ENCODE measurements around the gene KLHL15.
A peak's percentile ranks its signal among the peaks of the same experiment; 100 is the strongest.
"Not testable (repeated sequence)": the region's sequence is repeated elsewhere in the genome, so short reads cannot be mapped to it uniquely, and the experiment has no call there.

KLHL15 gene

DNA sequence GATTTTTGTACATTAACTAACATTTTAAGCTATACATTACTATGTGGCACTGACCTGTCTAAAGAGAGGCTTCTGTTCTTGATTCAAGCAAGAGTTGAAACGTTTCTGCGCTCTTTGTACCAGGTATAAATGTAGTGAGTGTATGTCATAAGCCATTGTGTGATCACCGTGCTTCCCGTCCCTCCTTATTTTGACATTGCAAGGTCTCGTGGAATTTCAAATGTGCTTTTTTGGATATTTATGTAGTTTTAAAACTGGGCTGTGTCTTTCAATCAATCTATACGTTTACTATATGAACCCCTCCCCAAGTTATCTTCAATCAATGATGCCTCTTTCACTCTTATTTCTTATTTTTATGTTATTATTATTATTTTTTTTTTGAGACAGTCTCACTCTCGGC lies at the start of gene KLHL15:
Gene KLHL15, minus strand, starts transcription at position 101 of the 400 bp plus-strand sequence. CDS start 20,493 bp downstream, outside the sequence.
- no peaks in the 10 kb centered on the region for H3K9me3 Mint-ChIP-seq
- no peaks in the 10 kb centered on the region for H3K27me3 Mint-ChIP-seq
- H3K4me3 Mint-ChIP-seq, result peak within 1 kb of the TSS; percentile 83
- peak within 1 kb of the TSS; percentile 82 for H3K27ac Mint-ChIP-seq
- H3K4me1 Mint-ChIP-seq (ENCODE audit: low read depth), result peaks cover 13% of the 10 kb centered on the region
- peaks cover 5% of the 10 kb centered on the region for H3K36me3 Mint-ChIP-seq (ENCODE audit: low read depth)

GRCh38 chrX:24069877-24070276 lies 42.9 kb upstream of the KLHL15 start:
- Mint-ChIP-seq H3K27me3 (no peaks in the 10 kb centered on the region), H3K4me1 (ENCODE audit: low read depth) (no peaks in the 10 kb centered on the region), H3K36me3 (ENCODE audit: low read depth) (peaks cover 48% of the 10 kb centered on the region), H3K9me3 (no peaks in the 10 kb centered on the region), H3K4me3 (no peak overlapping the region), H3K27ac (no peak overlapping the region)

- peaks cover 7% of the 10 kb centered on the region for H3K4me1 Mint-ChIP-seq (ENCODE audit: low read depth)
- no peak overlapping the region for H3K27ac Mint-ChIP-seq
- peaks cover 62% of the 10 kb centered on the region for H3K36me3 Mint-ChIP-seq (ENCODE audit: low read depth)
- H3K4me3 Mint-ChIP-seq, result no peak overlapping the region
- no peaks in the 10 kb centered on the region for H3K9me3 Mint-ChIP-seq
- H3K27me3 Mint-ChIP-seq, result no peaks in the 10 kb centered on the region
These were observed 36.5 kb upstream of the KLHL15 start for GRCh38 chrX:24063488-24063887.

- no peaks in the 10 kb centered on the region for H3K27me3 Mint-ChIP-seq
- H3K9me3 Mint-ChIP-seq, result no peaks in the 10 kb centered on the region
- peaks cover 13% of the 10 kb centered on the region for H3K4me1 Mint-ChIP-seq (ENCODE audit: low read depth)
- no peak overlapping the region for H3K27ac Mint-ChIP-seq
- peaks cover 21% of the 10 kb centered on the region for H3K36me3 Mint-ChIP-seq (ENCODE audit: low read depth)
- no peak overlapping the region for H3K4me3 Mint-ChIP-seq
These were observed 28.0 kb upstream of the KLHL15 start for GRCh38 chrX:24055043-24055356.

GRCh38 chrX:24054182-24055042 lies 27.4 kb upstream of the KLHL15 start, which contains the start of gene EIF2S3:
Gene EIF2S3 (plus strand): TSS chrX:24054956. CDS start chrX:24054969, 13 bp downstream.
- Mint-ChIP-seq H3K4me3 (no peak within 1 kb of the TSS), H3K9me3 (no peaks in the 10 kb centered on the region), H3K27ac (no peak within 1 kb of the TSS), H3K27me3 (no peaks in the 10 kb centered on the region), H3K36me3 (ENCODE audit: low read depth) (peaks cover 16% of the 10 kb centered on the region), H3K4me1 (ENCODE audit: low read depth) (peaks cover 10% of the 10 kb centered on the region)

- H3K4me1 Mint-ChIP-seq (ENCODE audit: low read depth); H3K4me3 Mint-ChIP-seq; H3K27me3 Mint-ChIP-seq; H3K9me3 Mint-ChIP-seq; H3K27ac Mint-ChIP-seq; H3K36me3 Mint-ChIP-seq (ENCODE audit: low read depth): not testable (repeated sequence)
These were observed 23.7 kb upstream of the KLHL15 start for GRCh38 chrX:24050522-24051318.

GRCh38 chrX:24049643-24050042 lies 22.7 kb upstream of the KLHL15 start:
- H3K36me3 Mint-ChIP-seq (ENCODE audit: low read depth); H3K27me3 Mint-ChIP-seq; H3K4me3 Mint-ChIP-seq; H3K4me1 Mint-ChIP-seq (ENCODE audit: low read depth); H3K9me3 Mint-ChIP-seq; H3K27ac Mint-ChIP-seq: not testable (repeated sequence)

DNA sequence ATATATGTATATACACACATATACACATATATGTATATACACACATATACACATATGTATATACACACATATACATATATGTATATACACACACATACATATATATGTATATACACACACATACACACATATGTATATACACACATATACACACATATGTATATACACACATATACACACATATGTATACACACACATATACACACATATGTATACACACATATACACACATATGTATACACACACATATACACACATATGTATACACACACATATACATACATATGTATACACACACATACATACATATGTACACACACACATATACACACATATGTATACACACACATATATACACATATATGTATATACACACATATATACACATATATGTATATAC lies 19.1 kb upstream of the KLHL15 start:
- H3K36me3 Mint-ChIP-seq (ENCODE audit: low read depth); H3K4me3 Mint-ChIP-seq; H3K27ac Mint-ChIP-seq: not testable (repeated sequence)

DNA sequence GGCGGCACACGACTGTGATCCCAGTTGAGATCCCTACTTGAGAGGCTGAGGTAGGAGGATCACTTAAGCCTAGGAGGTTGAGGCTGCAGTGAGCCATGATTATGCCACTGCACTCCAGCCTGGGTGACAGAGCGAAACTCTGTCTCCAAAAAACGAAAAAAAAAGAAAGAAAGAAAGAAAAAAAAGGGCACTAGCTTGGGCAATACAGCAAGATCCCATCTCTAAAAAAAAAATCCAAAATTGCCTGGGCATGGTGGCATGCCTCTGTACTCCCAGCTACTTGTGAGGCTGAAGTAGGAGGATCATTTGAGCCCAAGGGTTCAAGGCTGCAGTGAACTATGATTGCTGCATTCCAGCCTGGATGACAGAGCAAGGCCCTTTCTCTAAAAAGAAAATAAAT lies 10.7 kb upstream of the KLHL15 start:
- Mint-ChIP-seq H3K4me1 (ENCODE audit: low read depth) (no peaks in the 10 kb centered on the region), H3K9me3 (no peaks in the 10 kb centered on the region), H3K4me3 (no peak overlapping the region), H3K27me3 (no peaks in the 10 kb centered on the region), H3K36me3 (ENCODE audit: low read depth) (no peaks in the 10 kb centered on the region), H3K27ac (no peak overlapping the region)

More for the DNA sequence above, 19.1 kb upstream of the KLHL15 start:
- H3K4me1 Mint-ChIP-seq (ENCODE audit: low read depth); H3K27me3 Mint-ChIP-seq; H3K9me3 Mint-ChIP-seq: not testable (repeated sequence)

DNA sequence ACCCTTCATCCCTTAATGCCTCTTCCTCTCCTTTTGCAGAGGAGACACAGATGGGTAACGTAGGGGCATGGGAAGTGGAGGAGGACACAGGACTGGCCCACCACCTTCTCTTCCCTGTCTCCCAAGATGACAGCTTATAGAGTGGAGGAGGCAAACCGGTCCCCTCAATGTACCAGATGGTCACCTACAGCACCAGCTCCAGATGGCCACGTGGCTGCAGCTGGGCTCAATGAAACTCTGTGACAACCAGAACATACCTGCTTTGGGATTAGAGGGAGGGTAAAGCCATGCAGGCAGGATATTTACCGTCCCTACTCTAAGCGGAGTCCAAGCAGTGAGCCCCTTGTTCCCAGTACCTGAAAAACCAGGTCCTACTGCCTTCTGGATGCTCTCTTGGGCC lies 7.5 kb upstream of the KLHL15 start:
- H3K36me3 Mint-ChIP-seq (ENCODE audit: low read depth), result no peaks in the 10 kb centered on the region
- H3K27me3 Mint-ChIP-seq, result no peaks in the 10 kb centered on the region
- no peak overlapping the region for H3K27ac Mint-ChIP-seq
- H3K4me3 Mint-ChIP-seq, result no peak overlapping the region
- H3K4me1 Mint-ChIP-seq (ENCODE audit: low read depth), result no peaks in the 10 kb centered on the region
- H3K9me3 Mint-ChIP-seq, result no peaks in the 10 kb centered on the region

GRCh38 chrX:24030597-24030996 lies 3.6 kb upstream of the KLHL15 start:
- H3K4me1 Mint-ChIP-seq (ENCODE audit: low read depth), result peaks cover 8% of the 10 kb centered on the region
- H3K27ac Mint-ChIP-seq, result no peak overlapping the region
- no peaks in the 10 kb centered on the region for H3K9me3 Mint-ChIP-seq
- H3K27me3 Mint-ChIP-seq, result no peaks in the 10 kb centered on the region
- H3K36me3 Mint-ChIP-seq (ENCODE audit: low read depth), result no peaks in the 10 kb centered on the region
- no peak overlapping the region for H3K4me3 Mint-ChIP-seq

DNA sequence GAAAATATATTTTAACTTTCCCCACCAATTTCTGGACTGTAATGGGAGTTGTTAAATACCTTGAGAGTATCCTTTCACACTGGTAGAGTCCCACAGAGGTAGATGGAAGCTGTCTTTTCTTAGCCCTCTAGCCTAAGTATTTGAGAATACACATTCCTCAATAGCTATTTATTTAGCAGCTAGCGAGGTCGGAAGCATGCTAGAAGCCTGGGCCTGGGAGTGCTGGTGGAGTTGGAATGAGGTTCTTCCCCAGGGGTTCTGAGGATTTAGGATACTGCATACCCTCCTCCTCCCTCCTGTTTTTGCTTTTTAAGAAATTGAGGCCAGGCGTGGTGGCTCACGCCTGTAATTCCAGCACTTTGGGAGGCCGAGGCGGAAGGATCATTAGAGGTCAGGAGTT lies 999 bp upstream of the KLHL15 start:
- Mint-ChIP-seq H3K9me3 (no peaks in the 10 kb centered on the region), H3K4me3 (no peak overlapping the region), H3K4me1 (ENCODE audit: low read depth) (peaks cover 12% of the 10 kb centered on the region), H3K36me3 (ENCODE audit: low read depth) (peaks cover 4% of the 10 kb centered on the region), H3K27ac (no peak overlapping the region), H3K27me3 (no peaks in the 10 kb centered on the region)

DNA sequence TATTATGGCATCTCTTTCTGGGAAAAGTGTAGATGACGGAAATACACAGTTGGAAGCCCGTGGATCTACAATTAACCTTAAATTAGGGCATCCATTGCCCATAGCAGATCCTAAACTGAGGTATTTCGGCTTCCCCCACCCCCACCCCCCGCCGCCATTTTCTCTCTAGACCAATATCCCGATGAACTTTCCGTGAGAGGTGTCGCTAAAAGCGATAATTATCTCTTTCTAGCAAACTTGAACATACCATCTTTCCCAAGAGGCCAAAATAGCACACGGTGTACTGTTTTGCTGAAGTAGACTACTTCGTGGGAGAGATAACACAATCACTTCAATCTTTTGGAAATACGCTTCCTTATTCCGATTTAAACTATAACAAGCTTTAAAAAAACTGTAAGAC lies 554 bp downstream of the KLHL15 start:
- H3K27me3 Mint-ChIP-seq, result no peaks in the 10 kb centered on the region
- peak overlapping the region; percentile 82 for H3K27ac Mint-ChIP-seq
- H3K9me3 Mint-ChIP-seq, result no peaks in the 10 kb centered on the region
- H3K4me1 Mint-ChIP-seq (ENCODE audit: low read depth), result peaks cover 19% of the 10 kb centered on the region
- peaks cover 11% of the 10 kb centered on the region for H3K36me3 Mint-ChIP-seq (ENCODE audit: low read depth)
- peak overlapping the region; percentile 83 for H3K4me3 Mint-ChIP-seq

DNA sequence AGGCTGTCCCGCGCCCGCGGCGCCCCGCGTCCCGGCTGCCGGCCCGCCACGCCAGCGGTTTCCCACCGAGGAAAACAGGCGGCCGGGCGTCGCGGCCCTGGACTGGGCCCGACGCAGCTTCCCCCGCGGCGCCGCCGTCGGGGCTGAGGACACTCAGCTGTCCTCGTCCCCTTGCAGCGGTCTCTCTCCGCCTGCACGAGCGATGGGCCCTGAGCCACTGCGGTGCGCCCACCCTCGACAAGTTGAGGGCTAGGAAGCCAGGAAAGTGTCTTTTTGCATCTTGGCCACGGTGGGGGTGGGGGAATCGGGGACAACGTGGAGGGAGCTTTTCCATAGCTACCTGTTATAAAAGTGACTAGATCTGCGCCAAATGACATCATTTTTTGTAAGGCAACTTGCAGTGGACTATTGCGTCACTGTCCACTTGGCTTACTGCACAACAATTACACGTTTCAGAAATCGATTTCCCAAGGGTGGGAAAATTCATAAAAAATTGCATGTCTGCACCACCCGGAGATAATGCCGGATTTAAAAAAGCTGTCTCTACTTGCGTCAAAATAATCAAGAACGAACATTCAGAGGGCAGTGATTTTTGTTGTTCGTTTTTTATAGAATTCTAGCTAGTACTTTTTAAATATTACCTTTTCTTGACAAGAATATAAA lies 1.1 kb downstream of the KLHL15 start:
- no peaks in the 10 kb centered on the region for H3K27me3 Mint-ChIP-seq
- no peaks in the 10 kb centered on the region for H3K9me3 Mint-ChIP-seq
- H3K4me1 Mint-ChIP-seq (ENCODE audit: low read depth), result peaks cover 24% of the 10 kb centered on the region
- H3K4me3 Mint-ChIP-seq, result peak overlapping the region; percentile 83
- peak overlapping the region; percentile 82 for H3K27ac Mint-ChIP-seq
- peaks cover 14% of the 10 kb centered on the region for H3K36me3 Mint-ChIP-seq (ENCODE audit: low read depth)

Measured in stimulated activated naive CD8-positive, alpha-beta T cell treated with anti-CD3 and anti-CD28 coated beads, Interleukin-15, Interleukin-2, amounts not matched to agents 100 ng/mL and 50 ng/mL, for 24 hours (primary cell).